ENCODE data around the gene FDXR.

Gene FDXR

GRCh38 chr17:74898376-74898946, 25.7 kb upstream of the FDXR start:
- no peak for DNase-seq

GRCh38 chr17:74893936-74894671, 21.3 kb upstream of the FDXR start:
- no peak for DNase-seq

- DNase-seq: no peak
Observed at GRCh38 chr17:74892974-74893911, 20.4 kb upstream of the FDXR start, which contains the start of gene FADS6. FADS6 (minus strand) TSS chr17:74893633; CDS start chr17:74893595, 38 bp downstream.

- DNase-seq: no peak
Observed at GRCh38 chr17:74892013-74892841, 19.4 kb upstream of the FDXR start.

GRCh38 chr17:74890554-74890953, 17.8 kb upstream of the FDXR start:
- DNase-seq: no peak

GRCh38 chr17:74888469-74888868, 15.7 kb upstream of the FDXR start:
- DNase-seq: no peak

DNA sequence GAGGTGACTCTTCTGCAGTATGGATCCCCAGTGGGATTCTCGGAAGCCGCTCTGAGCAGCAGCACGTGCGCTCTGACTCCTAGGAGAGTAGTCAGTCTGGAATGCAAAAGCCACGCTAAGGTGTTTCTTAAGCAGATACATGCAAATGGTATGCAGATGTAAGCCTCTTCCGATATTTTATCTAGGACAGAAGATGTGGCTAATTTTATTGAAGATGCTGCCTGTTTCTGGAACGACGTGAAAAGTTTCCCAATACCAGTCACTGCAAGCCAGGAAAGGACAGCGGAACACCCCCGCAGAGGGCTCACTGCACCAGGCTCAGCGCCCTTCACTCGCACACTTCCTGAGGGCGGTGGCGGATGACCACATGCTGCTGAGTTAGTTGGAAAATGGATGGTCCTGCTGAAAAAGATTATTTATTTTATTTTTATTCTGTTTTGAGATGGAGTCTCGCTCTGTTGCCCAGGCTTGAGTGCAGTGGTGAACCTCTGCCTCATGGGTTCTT, 10.5 kb upstream of the FDXR start:
- DNase-seq: no peak

DNA sequence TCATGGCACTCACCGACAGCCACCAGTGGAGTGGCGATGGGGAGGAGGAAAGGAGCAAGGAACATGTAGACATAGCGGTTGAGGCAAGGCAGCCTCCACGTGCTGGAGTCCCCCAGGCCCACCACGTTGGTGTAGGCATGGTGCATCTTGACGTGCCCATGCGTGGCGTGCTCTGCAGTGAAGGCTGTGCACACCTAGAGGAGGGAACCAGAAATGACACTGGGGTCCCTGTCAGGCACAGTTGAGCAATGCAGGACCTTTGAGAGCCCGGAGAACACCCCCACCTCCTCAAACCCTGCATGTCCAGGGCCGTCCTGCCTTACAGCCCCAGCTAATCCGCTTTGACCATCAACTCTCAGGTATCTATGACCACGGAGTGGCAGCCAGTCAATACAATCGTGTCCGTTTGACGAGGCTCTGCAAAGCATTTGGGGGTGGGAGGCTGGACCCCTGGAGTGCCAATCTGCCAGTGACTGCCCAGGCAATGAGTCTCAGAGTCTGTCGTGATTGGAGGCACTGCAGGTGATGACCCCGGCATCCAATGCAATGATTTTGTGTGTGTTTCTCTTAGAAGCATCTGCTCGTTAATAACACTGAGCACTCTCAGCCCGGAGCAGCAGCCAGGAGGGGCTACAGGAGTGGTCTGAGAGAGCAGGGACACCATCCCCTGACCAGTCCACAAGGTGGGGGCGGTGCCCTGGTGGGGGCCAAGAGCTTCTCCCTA, 9.9 kb upstream of the FDXR start:
- DNase-seq: no peak

DNA sequence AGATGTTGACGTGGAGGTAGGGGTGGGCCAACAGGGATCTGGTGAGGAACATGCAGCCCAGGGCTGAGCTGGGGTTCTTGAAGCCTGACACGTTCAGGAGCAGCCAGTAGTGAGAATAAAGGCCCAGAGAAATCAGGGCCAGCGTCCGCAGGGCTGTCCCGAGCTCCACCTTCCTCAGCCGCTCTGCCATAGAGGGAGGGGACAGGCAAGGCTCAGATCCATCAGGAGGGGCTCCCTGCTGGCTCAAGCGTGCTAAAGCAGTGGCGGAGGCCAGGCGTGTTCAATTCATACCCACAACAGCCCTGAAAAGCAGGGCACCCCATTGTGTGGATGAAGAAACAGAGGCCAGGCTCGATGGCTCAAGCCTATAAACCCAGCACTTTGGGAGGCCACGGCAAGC, 8.3 kb upstream of the FDXR start:
- DNase-seq: no peak

DNA sequence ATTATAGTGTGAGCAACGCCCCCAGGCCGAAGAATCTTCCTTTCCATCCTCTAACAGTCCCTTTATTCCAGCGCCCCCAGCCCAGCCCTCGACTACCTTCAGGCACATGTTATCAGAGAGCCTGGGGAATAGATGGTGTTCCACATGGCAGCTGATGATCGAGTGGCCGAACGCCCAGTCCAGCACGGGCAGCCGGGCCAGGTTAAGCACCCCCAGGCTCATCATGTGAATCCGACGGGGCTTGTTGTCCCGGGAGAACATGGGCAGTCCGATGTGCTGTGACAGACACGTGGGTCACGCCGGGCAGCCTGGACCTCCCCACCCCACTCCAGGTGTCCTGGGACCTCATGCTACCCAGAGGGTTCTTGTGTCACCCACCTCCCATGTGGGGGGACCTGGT, 6.5 kb upstream of the FDXR start:
- no peak for DNase-seq

GRCh38 chr17:74878658-74879057, 5.9 kb upstream of the FDXR start:
- DNase-seq: no peak

GRCh38 chr17:74877592-74878548, 5.1 kb upstream of the FDXR start:
- DNase-seq: no peak

GRCh38 chr17:74875977-74876593, 3.3 kb upstream of the FDXR start:
- DNase-seq: no peak

DNA sequence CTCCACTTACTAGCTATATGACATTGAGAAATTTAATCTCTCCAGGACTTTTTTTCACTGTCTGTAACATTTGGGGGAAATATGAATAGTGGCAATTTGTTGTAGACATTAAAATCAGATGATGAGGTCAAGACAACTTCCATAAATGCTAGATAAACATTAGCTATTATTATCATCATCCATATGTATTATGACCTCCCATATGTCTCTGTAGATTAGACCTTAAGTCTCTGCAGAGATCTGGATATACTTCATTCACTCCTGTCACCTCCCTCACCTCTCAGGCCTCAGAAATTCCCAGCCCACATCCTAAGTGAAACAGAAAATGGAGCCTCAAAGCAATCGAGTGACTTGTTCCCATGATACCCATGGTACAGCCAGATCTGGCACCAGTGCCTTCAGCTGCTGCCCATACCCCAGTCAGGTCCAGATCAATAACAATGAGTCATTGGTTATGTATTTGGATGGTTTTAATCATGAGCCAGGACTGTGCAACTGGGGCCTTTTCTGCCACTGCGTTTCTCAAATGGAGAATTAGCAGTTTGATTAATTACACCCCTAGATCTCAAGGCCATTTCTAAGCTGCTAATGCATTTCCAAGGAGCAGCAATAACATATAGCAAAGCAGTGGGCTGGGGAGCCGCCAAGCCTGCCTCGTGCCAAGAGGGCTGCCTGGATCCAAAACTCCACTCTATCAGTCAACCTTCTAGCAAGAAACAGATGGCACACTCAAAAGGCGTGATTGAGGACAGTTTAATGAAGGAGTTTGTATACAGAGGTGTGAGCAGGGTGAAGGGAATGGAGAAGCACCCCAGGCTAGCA, 2.6 kb upstream of the FDXR start:
- DNase-seq: no peak

- DNase-seq: no peak
Observed at GRCh38 chr17:74874615-74875037, 1.8 kb upstream of the FDXR start.

- DNase-seq: no peak
Observed at GRCh38 chr17:74873874-74874614, 1.2 kb upstream of the FDXR start.

- DNase-seq: peak; percentile 95
Observed at GRCh38 chr17:74873037-74873873, 461 bp upstream of the FDXR start.

All from cortex of kidney (tissue), 1 donor.